AG04449 (cell line): ENCODE measurements around the gene CCDC71.

ENCODE experiments used
- CTCF ChIA-PET: fragments of 350-600 bp; formaldehyde crosslinking; extraction: SDS; loops from one replicate; lab custom pipeline; 2021; ENCODE audit warnings: antibody characterized with exemption; lab: Yijun Ruan, JAX
- POLR2A ChIA-PET: fragments of 400-600, 350-600 bp; formaldehyde crosslinking; extraction: SDS; loops from one replicate; lab custom pipeline; 2020; ENCODE audit warnings: antibody characterized with exemption, inconsistent platforms; lab: Yijun Ruan, JAX
- DNase-seq: peaks from one replicate; pipeline ENCODE4 v3.0.0-alpha.2; 2010; ENCODE audit warnings: low read depth, low spot score
- H3K4me3 ChIP-seq: 2 replicates; pipeline ENCODE4 v1.5.1; 2011; ENCODE audit warnings: low read depth, mild to moderate bottlenecking, control low read depth, low read length
- CTCF ChIP-seq: IDR thresholded peaks from one replicate; pipeline ENCODE4 v1.5.1; 2011; ENCODE audit warnings: mild to moderate bottlenecking, moderate library complexity, low read length, control low read depth, inconsistent platforms; ENCODE audit not compliant: insufficient read depth; ENCODE audit errors: missing control alignments

Gene CCDC71

GRCh38 chr3:49148159-49148558 lies 18.0 kb downstream of the CCDC71 start:
- no peak overlapping the region for H3K4me3 ChIP-seq
- DNase-seq = no peak
- CTCF ChIA-PET = no interaction called here
- POLR2A ChIA-PET = interaction anchor here (0.6 kb wide), 1 partner anchor 14 kb away, joined by 4 read pairs; no protein-coding TSS in a partner anchor
- no peak for TF ChIP-seq CTCF

GRCh38 chr3:49140080-49140479 lies 26.1 kb downstream of the CCDC71 start:
- DNase-seq = no peak
- CTCF ChIA-PET = interaction anchor here (2.3 kb wide), 1 partner anchor 30 kb away, joined by 6 read pairs; no protein-coding TSS in a partner anchor
- POLR2A ChIA-PET = no interaction called here
- no peak overlapping the region for H3K4me3 ChIP-seq
- no peak for TF ChIP-seq CTCF

GRCh38 chr3:49135499-49135898 lies 30.6 kb downstream of the CCDC71 start:
- H3K4me3 ChIP-seq = no peak overlapping the region
- POLR2A ChIA-PET = no interaction called here
- CTCF ChIA-PET = interaction anchor here (0.9 to 1.0 kb wide), 2 partner anchors 36 to 314 kb away, joined by 3 read pairs; partner anchors contain the start of gene KLHDC8B
- no peak for DNase-seq
- TF ChIP-seq CTCF = no peak

- no peak for DNase-seq
- no peak overlapping the region; the same call in 1 of the 2 replicates for H3K4me3 ChIP-seq
- POLR2A ChIA-PET = no interaction called here
- TF ChIP-seq CTCF = no peak
- CTCF ChIA-PET = no interaction called here
These were observed 31.5 kb downstream of the CCDC71 start for GRCh38 chr3:49134471-49135265.

- ChIA-PET POLR2A (interaction anchor here (0.5 to 2.6 kb wide), 8 partner anchors 8 to 116 kb away, joined by 3 to 31 read pairs (median 5); partner anchors contain the start of genes KLHDC8B, NDUFAF3, QRICH1 and USP19), CTCF (interaction anchor here (0.9 to 1.7 kb wide), 4 partner anchors 12 to 41 kb away, joined by 3 to 7 read pairs (median 4); partner anchors contain the start of genes KLHDC8B and QRICH1)
- H3K4me3 ChIP-seq = peak overlapping the region; percentile 95
- DNase-seq = peak; percentile 59
- TF ChIP-seq CTCF = no peak
These were observed 32.7 kb downstream of the CCDC71 start for GRCh38 chr3:49133226-49133951.
